Measurements from ENCODE around the gene SIDT1.
A peak's percentile ranks its signal among the peaks of the same experiment; 100 is the strongest.

Gene SIDT1

DNA sequence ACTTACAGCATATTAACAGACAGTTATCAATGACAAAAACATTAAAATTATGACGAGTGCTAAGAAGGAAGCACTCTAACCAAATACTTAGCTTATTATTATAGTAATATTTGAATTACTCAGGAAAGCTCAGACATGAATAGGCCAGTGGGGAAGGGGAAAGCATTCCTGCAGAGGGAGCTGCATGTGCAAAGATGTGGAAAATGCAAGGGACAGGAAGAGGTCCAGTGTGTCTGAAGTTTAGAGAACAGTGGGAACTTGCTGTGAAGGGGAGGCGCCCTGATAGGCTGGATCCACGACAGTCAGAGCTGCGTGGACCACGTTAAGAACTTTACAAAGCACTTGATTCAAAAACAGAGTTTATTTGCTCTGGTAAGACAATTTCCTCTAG, 16.2 kb upstream of the SIDT1 start:
- peak overlapping the region; percentile 92 for H3K4me3 ChIP-seq (ENCODE audit: low read depth, low read length)
- H3K9ac ChIP-seq (ENCODE audit: low read depth, low read length): no peak overlapping the region
- no peaks in the 10 kb centered on the region for H3K36me3 ChIP-seq (ENCODE audit: control insufficient read depth, insufficient read depth, low read length)
- peaks cover 2% of the 10 kb centered on the region for H3K4me1 ChIP-seq (ENCODE audit: control insufficient read depth, insufficient read depth, low read length)
- no peaks in the 10 kb centered on the region for H3K9me3 ChIP-seq (ENCODE audit: control insufficient read depth, insufficient read depth, low read length)
- H3K27me3 ChIP-seq (ENCODE audit: control insufficient read depth, insufficient read depth, low read length): peaks cover 2% of the 10 kb centered on the region

DNA sequence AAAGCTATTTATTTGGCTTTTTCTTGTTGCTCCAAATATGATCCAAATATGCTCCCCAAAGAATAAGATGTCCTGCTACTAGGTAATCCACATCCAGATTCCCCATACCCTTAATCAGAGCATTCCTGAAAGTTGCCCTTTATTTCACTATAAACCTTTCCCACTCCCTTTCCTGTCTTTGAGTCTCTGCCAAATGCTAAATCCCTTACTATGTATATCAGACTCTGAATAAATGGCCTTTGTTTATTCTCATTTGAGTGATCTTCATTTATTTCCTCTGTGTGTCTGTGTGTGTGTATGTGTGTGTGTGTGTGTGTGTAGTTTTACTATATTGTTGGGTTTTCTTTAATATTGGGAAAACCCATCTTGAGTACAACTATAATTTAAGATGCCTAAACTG, 10.4 kb upstream of the SIDT1 start:
- Histone ChIP-seq H3K4me1 (ENCODE audit: control insufficient read depth, insufficient read depth, low read length) (no peaks in the 10 kb centered on the region), H3K4me3 (ENCODE audit: low read depth, low read length) (no peak overlapping the region), H3K9me3 (ENCODE audit: control insufficient read depth, insufficient read depth, low read length) (no peaks in the 10 kb centered on the region), H3K36me3 (ENCODE audit: control insufficient read depth, insufficient read depth, low read length) (no peaks in the 10 kb centered on the region), H3K9ac (ENCODE audit: low read depth, low read length) (no peak overlapping the region), H3K27me3 (ENCODE audit: control insufficient read depth, insufficient read depth, low read length) (peaks cover 15% of the 10 kb centered on the region)

DNA sequence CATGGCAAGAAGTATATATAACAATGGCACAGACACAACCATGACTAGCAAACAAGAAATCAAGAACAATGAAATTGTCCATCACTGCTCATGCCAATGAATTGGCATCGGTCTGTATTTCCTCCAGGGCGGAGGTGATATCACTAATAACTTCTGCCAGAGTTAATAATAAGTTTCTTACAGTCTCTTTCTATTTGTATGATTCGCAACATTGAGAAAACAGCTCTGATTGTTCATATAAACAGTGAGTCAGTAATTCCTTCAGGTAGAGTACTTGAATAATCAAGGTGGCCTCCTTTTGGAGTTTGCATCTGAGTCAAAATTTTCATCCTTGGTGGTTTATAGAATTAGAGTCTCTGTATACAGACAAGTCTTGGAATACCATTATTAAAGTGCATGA, 9.1 kb upstream of the SIDT1 start:
- H3K4me1 ChIP-seq (ENCODE audit: control insufficient read depth, insufficient read depth, low read length): no peaks in the 10 kb centered on the region
- H3K9ac ChIP-seq (ENCODE audit: low read depth, low read length): no peak overlapping the region
- H3K4me3 ChIP-seq (ENCODE audit: low read depth, low read length): no peak overlapping the region
- H3K27me3 ChIP-seq (ENCODE audit: control insufficient read depth, insufficient read depth, low read length): peaks cover 22% of the 10 kb centered on the region
- no peaks in the 10 kb centered on the region for H3K36me3 ChIP-seq (ENCODE audit: control insufficient read depth, insufficient read depth, low read length)
- no peaks in the 10 kb centered on the region for H3K9me3 ChIP-seq (ENCODE audit: control insufficient read depth, insufficient read depth, low read length)

GRCh38 chr3:113532698-113533533, 561 bp downstream of the SIDT1 start:
- Histone ChIP-seq H3K9ac (ENCODE audit: low read depth, low read length) (peak overlapping the region; percentile 32), H3K4me3 (ENCODE audit: low read depth, low read length) (peak overlapping the region; percentile 79), H3K27me3 (ENCODE audit: control insufficient read depth, insufficient read depth, low read length) (peaks cover 87% of the 10 kb centered on the region), H3K4me1 (ENCODE audit: control insufficient read depth, insufficient read depth, low read length) (no peaks in the 10 kb centered on the region), H3K36me3 (ENCODE audit: control insufficient read depth, insufficient read depth, low read length) (no peaks in the 10 kb centered on the region), H3K9me3 (ENCODE audit: control insufficient read depth, insufficient read depth, low read length) (no peaks in the 10 kb centered on the region)

GRCh38 chr3:113533534-113533892, 1.2 kb downstream of the SIDT1 start:
- Histone ChIP-seq H3K27me3 (ENCODE audit: control insufficient read depth, insufficient read depth, low read length) (peaks cover 81% of the 10 kb centered on the region), H3K36me3 (ENCODE audit: control insufficient read depth, insufficient read depth, low read length) (no peaks in the 10 kb centered on the region), H3K4me1 (ENCODE audit: control insufficient read depth, insufficient read depth, low read length) (no peaks in the 10 kb centered on the region), H3K9ac (ENCODE audit: low read depth, low read length) (peak overlapping the region; percentile 32), H3K9me3 (ENCODE audit: control insufficient read depth, insufficient read depth, low read length) (no peaks in the 10 kb centered on the region), H3K4me3 (ENCODE audit: low read depth, low read length) (peak overlapping the region; percentile 79)

- H3K27me3 ChIP-seq (ENCODE audit: control insufficient read depth, insufficient read depth, low read length): peaks cover 74% of the 10 kb centered on the region
- H3K4me1 ChIP-seq (ENCODE audit: control insufficient read depth, insufficient read depth, low read length): no peaks in the 10 kb centered on the region
- no peak overlapping the region for H3K9ac ChIP-seq (ENCODE audit: low read depth, low read length)
- H3K36me3 ChIP-seq (ENCODE audit: control insufficient read depth, insufficient read depth, low read length): no peaks in the 10 kb centered on the region
- no peaks in the 10 kb centered on the region for H3K9me3 ChIP-seq (ENCODE audit: control insufficient read depth, insufficient read depth, low read length)
- peak overlapping the region; percentile 79 for H3K4me3 ChIP-seq (ENCODE audit: low read depth, low read length)
Measured at GRCh38 chr3:113534365-113534764, 2.0 kb downstream of the SIDT1 start.

- H3K27me3 ChIP-seq (ENCODE audit: control insufficient read depth, insufficient read depth, low read length): peaks cover 59% of the 10 kb centered on the region
Measured at GRCh38 chr3:113535898-113536297, 3.5 kb downstream of the SIDT1 start.

GRCh38 chr3:113536627-113537101, 4.3 kb downstream of the SIDT1 start:
- Histone ChIP-seq H3K9me3 (ENCODE audit: control insufficient read depth, insufficient read depth, low read length) (no peaks in the 10 kb centered on the region), H3K36me3 (ENCODE audit: control insufficient read depth, insufficient read depth, low read length) (no peaks in the 10 kb centered on the region), H3K27me3 (ENCODE audit: control insufficient read depth, insufficient read depth, low read length) (peaks cover 51% of the 10 kb centered on the region), H3K4me3 (ENCODE audit: low read depth, low read length) (no peak overlapping the region), H3K4me1 (ENCODE audit: control insufficient read depth, insufficient read depth, low read length) (no peaks in the 10 kb centered on the region), H3K9ac (ENCODE audit: low read depth, low read length) (no peak overlapping the region)

More at GRCh38 chr3:113535898-113536297, 3.5 kb downstream of the SIDT1 start:
- H3K4me3 ChIP-seq (ENCODE audit: low read depth, low read length): no peak overlapping the region
- no peak overlapping the region for H3K9ac ChIP-seq (ENCODE audit: low read depth, low read length)
- H3K9me3 ChIP-seq (ENCODE audit: control insufficient read depth, insufficient read depth, low read length): no peaks in the 10 kb centered on the region
- H3K36me3 ChIP-seq (ENCODE audit: control insufficient read depth, insufficient read depth, low read length): no peaks in the 10 kb centered on the region
- H3K4me1 ChIP-seq (ENCODE audit: control insufficient read depth, insufficient read depth, low read length): no peaks in the 10 kb centered on the region

DNA sequence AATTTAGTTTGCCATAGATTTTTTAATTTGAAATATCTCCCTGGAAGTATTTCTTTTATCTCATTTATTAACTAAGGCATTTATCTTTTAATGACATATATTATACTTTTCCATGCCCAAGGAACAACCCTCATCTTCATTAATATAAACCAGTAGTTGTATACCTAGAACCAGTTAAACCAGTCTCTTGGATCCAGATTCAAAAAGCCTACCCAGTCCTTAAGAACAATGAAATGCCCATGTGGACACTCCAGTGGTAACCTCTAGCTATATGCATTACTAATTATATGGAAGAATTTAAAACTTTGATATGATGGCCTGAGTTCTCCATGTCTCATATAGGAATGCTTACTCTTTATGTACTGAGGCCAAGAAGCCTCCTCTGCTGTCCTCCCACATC, 4.8 kb downstream of the SIDT1 start:
- Histone ChIP-seq H3K4me1 (ENCODE audit: control insufficient read depth, insufficient read depth, low read length) (no peaks in the 10 kb centered on the region), H3K9me3 (ENCODE audit: control insufficient read depth, insufficient read depth, low read length) (no peaks in the 10 kb centered on the region), H3K36me3 (ENCODE audit: control insufficient read depth, insufficient read depth, low read length) (no peaks in the 10 kb centered on the region), H3K27me3 (ENCODE audit: control insufficient read depth, insufficient read depth, low read length) (peaks cover 46% of the 10 kb centered on the region), H3K4me3 (ENCODE audit: low read depth, low read length) (no peak overlapping the region), H3K9ac (ENCODE audit: low read depth, low read length) (no peak overlapping the region)

DNA sequence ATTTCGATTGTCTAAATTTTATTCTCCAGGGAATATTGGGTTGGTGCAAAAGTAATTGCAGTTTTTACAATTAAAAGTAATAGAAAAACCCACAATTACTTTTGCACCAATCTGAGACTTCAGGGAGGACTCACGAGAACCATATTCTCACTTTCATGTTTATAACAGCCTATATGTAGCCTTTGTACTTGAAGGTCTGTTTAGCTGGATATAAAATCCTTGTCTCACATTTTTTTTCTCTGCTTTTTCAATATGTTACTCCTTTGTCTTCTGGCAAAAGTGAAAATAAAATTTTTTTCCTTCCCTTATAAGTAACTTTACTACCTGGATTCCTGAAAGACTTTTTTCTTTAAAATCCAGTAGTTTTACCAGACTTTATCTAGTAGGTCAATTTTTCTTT, 9.2 kb downstream of the SIDT1 start:
- Histone ChIP-seq H3K4me1 (ENCODE audit: control insufficient read depth, insufficient read depth, low read length) (no peaks in the 10 kb centered on the region), H3K4me3 (ENCODE audit: low read depth, low read length) (no peak overlapping the region), H3K36me3 (ENCODE audit: control insufficient read depth, insufficient read depth, low read length) (no peaks in the 10 kb centered on the region), H3K9me3 (ENCODE audit: control insufficient read depth, insufficient read depth, low read length) (no peaks in the 10 kb centered on the region), H3K9ac (ENCODE audit: low read depth, low read length) (no peak overlapping the region), H3K27me3 (ENCODE audit: control insufficient read depth, insufficient read depth, low read length) (peaks cover 3% of the 10 kb centered on the region)

DNA sequence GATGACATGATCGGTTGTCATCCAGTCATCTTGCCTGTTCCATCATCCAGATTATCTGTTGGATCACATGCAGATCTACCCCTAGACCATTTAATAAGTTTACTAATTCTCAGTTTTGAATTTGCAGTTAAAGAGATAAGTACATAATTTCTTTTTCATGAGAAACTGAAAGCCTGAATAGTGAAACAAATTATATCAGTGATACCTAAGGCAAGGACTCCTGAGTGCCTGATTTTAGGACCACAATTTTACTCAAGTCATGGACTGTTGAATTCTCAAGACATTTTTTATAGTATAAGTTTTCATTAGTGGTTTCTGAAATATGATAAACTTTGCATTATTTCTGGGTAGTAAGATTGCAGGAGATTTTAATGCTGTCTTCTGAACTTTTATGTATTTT, 13.2 kb downstream of the SIDT1 start:
- no peaks in the 10 kb centered on the region for H3K27me3 ChIP-seq (ENCODE audit: control insufficient read depth, insufficient read depth, low read length)
- no peaks in the 10 kb centered on the region for H3K4me1 ChIP-seq (ENCODE audit: control insufficient read depth, insufficient read depth, low read length)
- H3K4me3 ChIP-seq (ENCODE audit: low read depth, low read length): no peak overlapping the region
- H3K9ac ChIP-seq (ENCODE audit: low read depth, low read length): no peak overlapping the region
- no peaks in the 10 kb centered on the region for H3K9me3 ChIP-seq (ENCODE audit: control insufficient read depth, insufficient read depth, low read length)
- H3K36me3 ChIP-seq (ENCODE audit: control insufficient read depth, insufficient read depth, low read length): no peaks in the 10 kb centered on the region

DNA sequence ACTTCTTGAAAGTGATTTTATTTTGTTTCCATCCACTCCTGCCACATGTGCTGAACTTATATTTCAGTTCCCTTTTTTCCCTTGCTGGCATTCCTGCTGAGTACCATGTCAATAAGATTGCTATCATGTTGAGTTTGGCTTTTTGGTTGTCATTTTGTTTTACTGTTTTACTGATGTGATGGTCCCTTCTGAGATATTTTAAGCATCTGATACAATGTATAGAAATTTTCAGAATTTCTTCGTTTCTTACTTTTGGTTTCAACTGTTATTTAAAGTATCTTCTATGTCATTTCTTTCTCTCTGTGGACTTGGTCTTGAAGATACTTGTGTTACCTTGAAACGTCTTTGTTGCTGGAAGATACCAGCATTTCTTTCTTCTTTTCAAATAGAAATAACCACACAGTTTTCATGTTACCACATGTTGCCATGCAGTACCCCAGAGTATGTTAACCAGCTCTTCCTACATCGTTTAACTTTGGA, 14.1 kb downstream of the SIDT1 start:
- Histone ChIP-seq H3K27me3 (ENCODE audit: control insufficient read depth, insufficient read depth, low read length) (no peaks in the 10 kb centered on the region), H3K36me3 (ENCODE audit: control insufficient read depth, insufficient read depth, low read length) (no peaks in the 10 kb centered on the region), H3K4me1 (ENCODE audit: control insufficient read depth, insufficient read depth, low read length) (no peaks in the 10 kb centered on the region), H3K9ac (ENCODE audit: low read depth, low read length) (no peak overlapping the region), H3K9me3 (ENCODE audit: control insufficient read depth, insufficient read depth, low read length) (no peaks in the 10 kb centered on the region), H3K4me3 (ENCODE audit: low read depth, low read length) (no peak overlapping the region)
